WTC11 (cell line): ENCODE measurements around the gene COMMD4.
"Not testable (repeated sequence)": the region's sequence is repeated elsewhere in the genome, so short reads cannot be mapped to it uniquely, and the experiment has no call there.

Experiments used
- AFF4 ChIP-seq: sonication (generic); formaldehyde crosslinking; IDR thresholded peaks from 2 replicates; pipeline ENCODE4 v1.8.1; 2023; ENCODE audit warnings: mild to moderate bottlenecking, missing genetic modification reagents, borderline replicate concordance
- AR ChIP-seq: fragments of 250-450 bp; sonication (Bioruptor Pico); IDR thresholded peaks from 2 replicates; pipeline ENCODE4 v1.9.0; 2021; ENCODE audit warnings: mild to moderate bottlenecking
- ATF6 ChIP-seq: sonication (generic); formaldehyde crosslinking; IDR thresholded peaks from 2 replicates; pipeline ENCODE4 v1.8.1; 2023; ENCODE audit warnings: mild to moderate bottlenecking, missing genetic modification reagents
- CREM ChIP-seq: sonication (generic); formaldehyde crosslinking; IDR thresholded peaks from 2 replicates; pipeline ENCODE4 v1.8.1; 2022; ENCODE audit warnings: mild to moderate bottlenecking, missing genetic modification reagents, moderate library complexity
- CTCF ChIP-seq: fragments of 200-600 bp; IDR thresholded peaks from 2 replicates; pipeline ENCODE4 v1.8.0; 2022; ENCODE audit warnings: antibody characterized with exemption
- E2F4 ChIP-seq: sonication (generic); formaldehyde crosslinking; IDR thresholded peaks from 2 replicates; pipeline ENCODE4 v1.8.1; 2022; ENCODE audit warnings: low read depth, mild to moderate bottlenecking, moderate library complexity, missing genetic modification reagents, borderline replicate concordance
- ELF4 ChIP-seq: sonication (generic); formaldehyde crosslinking; IDR thresholded peaks from 2 replicates; pipeline ENCODE4 v1.8.1; 2022; ENCODE audit warnings: low read depth, mild to moderate bottlenecking, moderate library complexity, missing genetic modification reagents
- ESRRA ChIP-seq: sonication (generic); formaldehyde crosslinking; IDR thresholded peaks from 2 replicates; pipeline ENCODE4 v1.8.1; 2022; ENCODE audit warnings: mild to moderate bottlenecking, missing genetic modification reagents, borderline replicate concordance
- FOXJ3 ChIP-seq: sonication (generic); formaldehyde crosslinking; IDR thresholded peaks from 2 replicates; pipeline ENCODE4 v1.9.0; 2021; ENCODE audit warnings: missing genetic modification reagents, mild to moderate bottlenecking, borderline replicate concordance
- GABPB1 ChIP-seq: sonication (generic); formaldehyde crosslinking; IDR thresholded peaks from 2 replicates; pipeline ENCODE4 v1.8.1; 2023; ENCODE audit warnings: mild to moderate bottlenecking, missing genetic modification reagents
- MAX ChIP-seq: sonication (generic); formaldehyde crosslinking; IDR thresholded peaks from 2 replicates; pipeline ENCODE4 v1.8.0; 2022; ENCODE audit warnings: mild to moderate bottlenecking, missing genetic modification reagents
- NR2C2 ChIP-seq: sonication (generic); formaldehyde crosslinking; IDR thresholded peaks from 2 replicates; pipeline ENCODE4 v1.8.0; 2022; ENCODE audit warnings: mild to moderate bottlenecking, missing genetic modification reagents
- SMAD3 ChIP-seq: sonication (generic); formaldehyde crosslinking; IDR thresholded peaks from 2 replicates; pipeline ENCODE4 v1.8.0; 2022; ENCODE audit warnings: missing genetic modification reagents, mild to moderate bottlenecking, borderline replicate concordance
- SP1 ChIP-seq: sonication (generic); formaldehyde crosslinking; conservative IDR thresholded peaks from 2 replicates; pipeline ENCODE4 v1.8.1; 2022; ENCODE audit warnings: missing genetic modification reagents

- TF ChIP-seq CTCF; SP1 (CRISPR knock-in tag); AR (CRISPR knock-in tag); AFF4; MAX; CREM (CRISPR knock-in tag); E2F4; ATF6 (CRISPR knock-in tag); ESRRA; GABPB1 (CRISPR knock-in tag); NR2C2 (CRISPR knock-in tag); SMAD3 (CRISPR knock-in tag); FOXJ3 (CRISPR knock-in tag); ELF4 (CRISPR knock-in tag): not testable (repeated sequence)
Observed at GRCh38 chr15:75298541-75299310, 37.1 kb upstream of the COMMD4 start.
